ENCODE results near the gene UBE2D3.

DNA sequence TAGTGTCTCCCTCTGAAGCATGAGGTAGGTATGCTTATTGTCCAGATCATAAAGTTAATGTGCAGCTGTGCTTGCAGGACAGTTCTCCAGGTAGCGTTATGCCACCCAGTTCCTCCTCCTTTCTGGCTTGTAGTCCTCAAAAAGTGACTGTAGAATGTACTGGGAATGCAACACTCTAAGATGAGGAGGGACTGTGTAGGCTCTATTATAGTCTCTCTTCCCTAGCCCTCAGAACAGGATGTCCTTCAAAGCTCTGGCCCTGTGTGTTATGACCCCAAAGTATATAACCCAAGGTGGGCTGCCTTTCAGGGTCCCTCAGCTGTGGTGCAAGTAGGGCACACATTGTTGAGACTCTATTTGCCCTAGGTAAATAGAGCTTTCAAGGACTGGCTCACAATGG is 45.8 kb downstream of the UBE2D3 start:
- TF ChIP-seq, protein P1, sequence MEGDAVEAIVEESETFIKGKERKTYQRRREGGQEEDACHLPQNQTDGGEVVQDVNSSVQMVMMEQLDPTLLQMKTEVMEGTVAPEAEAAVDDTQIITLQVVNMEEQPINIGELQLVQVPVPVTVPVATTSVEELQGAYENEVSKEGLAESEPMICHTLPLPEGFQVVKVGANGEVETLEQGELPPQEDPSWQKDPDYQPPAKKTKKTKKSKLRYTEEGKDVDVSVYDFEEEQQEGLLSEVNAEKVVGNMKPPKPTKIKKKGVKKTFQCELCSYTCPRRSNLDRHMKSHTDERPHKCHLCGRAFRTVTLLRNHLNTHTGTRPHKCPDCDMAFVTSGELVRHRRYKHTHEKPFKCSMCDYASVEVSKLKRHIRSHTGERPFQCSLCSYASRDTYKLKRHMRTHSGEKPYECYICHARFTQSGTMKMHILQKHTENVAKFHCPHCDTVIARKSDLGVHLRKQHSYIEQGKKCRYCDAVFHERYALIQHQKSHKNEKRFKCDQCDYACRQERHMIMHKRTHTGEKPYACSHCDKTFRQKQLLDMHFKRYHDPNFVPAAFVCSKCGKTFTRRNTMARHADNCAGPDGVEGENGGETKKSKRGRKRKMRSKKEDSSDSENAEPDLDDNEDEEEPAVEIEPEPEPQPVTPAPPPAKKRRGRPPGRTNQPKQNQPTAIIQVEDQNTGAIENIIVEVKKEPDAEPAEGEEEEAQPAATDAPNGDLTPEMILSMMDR (IDR thresholded peaks at IDR 0.05), result no peak
- TF ChIP-seq POLR2AphosphoS5 (IDR thresholded peaks at IDR 0.05; ENCODE audit: insufficient read depth in 1 of 2, low read depth in 1 of 2) (no peak), POLR2A (IDR thresholded peaks at IDR 0.05) (no peak)

All from vagina (tissue), 2 donors.